Measurements from ENCODE around the gene AUTS2.

Gene AUTS2

DNA sequence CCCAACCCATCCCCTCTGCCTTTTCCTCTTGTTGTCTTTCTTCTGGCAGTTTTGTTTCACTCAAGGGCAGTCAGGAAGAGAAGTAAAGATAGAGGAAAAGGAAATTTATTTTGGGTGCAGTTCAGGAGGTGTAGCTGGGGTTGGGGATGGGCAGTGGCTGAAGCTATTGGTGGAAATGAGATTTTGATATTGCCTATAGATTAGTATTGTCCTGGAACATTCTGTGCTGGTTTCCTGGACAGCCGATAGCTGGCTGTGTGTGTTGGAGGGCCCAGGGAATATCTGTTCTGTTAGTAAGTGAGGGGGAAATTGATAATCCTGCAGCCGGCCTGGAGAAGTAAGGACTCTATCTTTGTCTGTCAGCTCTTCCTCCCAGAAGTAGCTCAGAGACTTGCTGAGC lies 107.8 kb downstream of the AUTS2 start:
- TF ChIP-seq, protein P1, sequence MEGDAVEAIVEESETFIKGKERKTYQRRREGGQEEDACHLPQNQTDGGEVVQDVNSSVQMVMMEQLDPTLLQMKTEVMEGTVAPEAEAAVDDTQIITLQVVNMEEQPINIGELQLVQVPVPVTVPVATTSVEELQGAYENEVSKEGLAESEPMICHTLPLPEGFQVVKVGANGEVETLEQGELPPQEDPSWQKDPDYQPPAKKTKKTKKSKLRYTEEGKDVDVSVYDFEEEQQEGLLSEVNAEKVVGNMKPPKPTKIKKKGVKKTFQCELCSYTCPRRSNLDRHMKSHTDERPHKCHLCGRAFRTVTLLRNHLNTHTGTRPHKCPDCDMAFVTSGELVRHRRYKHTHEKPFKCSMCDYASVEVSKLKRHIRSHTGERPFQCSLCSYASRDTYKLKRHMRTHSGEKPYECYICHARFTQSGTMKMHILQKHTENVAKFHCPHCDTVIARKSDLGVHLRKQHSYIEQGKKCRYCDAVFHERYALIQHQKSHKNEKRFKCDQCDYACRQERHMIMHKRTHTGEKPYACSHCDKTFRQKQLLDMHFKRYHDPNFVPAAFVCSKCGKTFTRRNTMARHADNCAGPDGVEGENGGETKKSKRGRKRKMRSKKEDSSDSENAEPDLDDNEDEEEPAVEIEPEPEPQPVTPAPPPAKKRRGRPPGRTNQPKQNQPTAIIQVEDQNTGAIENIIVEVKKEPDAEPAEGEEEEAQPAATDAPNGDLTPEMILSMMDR (IDR thresholded peaks at IDR 0.05; ENCODE audit: low read depth, low read length): no peak
- no peak overlapping the region for H3K4me3 ChIP-seq (ENCODE audit: low read depth, low read length)

- H3K4me3 ChIP-seq (ENCODE audit: low read depth, low read length): no peak overlapping the region
- TF ChIP-seq, protein P1 (IDR thresholded peaks at IDR 0.05; ENCODE audit: low read depth, low read length): no peak
Measured at GRCh38 chr7:69708857-69709256, 110.6 kb downstream of the AUTS2 start.

GRCh38 chr7:69710768-69711438 lies 112.6 kb downstream of the AUTS2 start:
- H3K4me3 ChIP-seq (ENCODE audit: low read depth, low read length): no peak overlapping the region
- TF ChIP-seq, protein P1 (IDR thresholded peaks at IDR 0.05; ENCODE audit: low read depth, low read length): no peak

DNA sequence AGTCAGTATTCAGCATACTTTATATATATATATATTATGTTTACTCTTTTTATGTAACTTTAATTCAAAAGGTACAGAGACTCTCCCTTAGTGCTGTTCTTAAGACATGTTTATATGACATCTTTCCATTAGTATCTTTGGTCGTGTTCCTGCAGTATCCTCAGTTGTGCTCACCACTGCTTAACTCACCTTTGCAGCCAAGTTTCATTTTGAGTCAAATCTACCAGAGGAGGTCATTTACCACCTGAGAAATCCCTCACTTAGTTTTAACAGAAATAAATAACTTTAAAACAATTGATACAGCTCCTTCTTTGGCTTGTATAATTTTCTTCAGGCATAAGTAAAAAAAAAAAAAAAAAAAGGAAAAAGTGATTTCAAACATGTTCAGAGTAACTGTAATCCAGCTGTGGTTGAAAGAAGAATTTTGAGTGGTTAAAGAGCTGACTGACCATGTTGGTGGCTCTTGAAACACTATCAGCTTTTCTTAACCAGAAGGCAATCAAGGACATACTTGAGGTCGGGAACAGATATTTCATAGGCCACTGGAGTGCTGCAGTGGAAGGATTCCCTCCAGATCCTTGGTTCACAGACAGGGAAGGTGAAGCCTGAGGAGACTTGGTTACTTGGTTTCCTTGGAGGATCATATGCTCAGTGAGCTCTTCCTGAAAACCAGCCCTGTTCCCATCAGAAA lies 116.8 kb downstream of the AUTS2 start:
- TF ChIP-seq, protein P1 (IDR thresholded peaks at IDR 0.05; ENCODE audit: low read depth, low read length): no peak
- no peak overlapping the region for H3K4me3 ChIP-seq (ENCODE audit: low read depth, low read length)

GRCh38 chr7:69717221-69717620 lies 118.9 kb downstream of the AUTS2 start:
- TF ChIP-seq, protein P1 (IDR thresholded peaks at IDR 0.05; ENCODE audit: low read depth, low read length): no peak
- no peak overlapping the region for H3K4me3 ChIP-seq (ENCODE audit: low read depth, low read length)

- TF ChIP-seq, protein P1 (IDR thresholded peaks at IDR 0.05; ENCODE audit: low read depth, low read length): no peak
- no peak overlapping the region for H3K4me3 ChIP-seq (ENCODE audit: low read depth, low read length)
Measured at GRCh38 chr7:69719717-69720116, 121.4 kb downstream of the AUTS2 start.

DNA sequence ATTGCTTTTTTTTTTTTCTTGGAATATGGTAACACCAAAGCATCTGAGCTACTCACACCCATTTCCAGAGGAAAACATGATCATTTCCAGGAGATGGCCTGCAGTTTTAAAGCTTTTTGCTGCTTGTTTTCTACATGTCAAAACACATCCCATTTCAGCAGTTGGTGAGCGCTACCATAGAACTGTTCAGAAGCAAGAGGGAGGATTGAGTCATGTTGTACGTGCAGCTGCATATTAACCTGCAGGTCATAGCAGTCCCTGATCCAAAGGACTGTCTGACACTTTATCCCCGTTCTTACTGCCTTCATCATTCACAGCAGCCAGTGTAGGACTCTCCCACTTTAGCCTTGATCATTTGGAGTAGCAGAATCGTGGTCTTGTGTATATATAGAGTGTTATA lies 124.6 kb downstream of the AUTS2 start:
- no peak overlapping the region for H3K4me3 ChIP-seq (ENCODE audit: low read depth, low read length)
- TF ChIP-seq, protein P1 (IDR thresholded peaks at IDR 0.05; ENCODE audit: low read depth, low read length): no peak
